Mononuclear cell (primary cell): ENCODE data around the gene PRG3. TPM values are rescaled to one million over a fixed set of nuclear protein-coding genes. Genes with fewer than 3 reads are reported as not detected.

Experiments
- H3K27me3 ChIP-seq: 2 replicates; pipeline ENCODE4 v1.6.0; 2011; ENCODE audit warnings: low read length, control low read depth; ENCODE audit not compliant: insufficient read depth
- H3K4me1 ChIP-seq: 2 replicates; pipeline ENCODE4 v1.5.1; 2011; ENCODE audit warnings: mild to moderate bottlenecking, low read length, control low read depth; ENCODE audit not compliant: insufficient read depth
- H3K4me3 ChIP-seq: 2 replicates; pipeline ENCODE4 v1.5.1; 2011; ENCODE audit warnings: mild to moderate bottlenecking, low read length, moderate library complexity
- H3K9me3 ChIP-seq: 2 replicates; pipeline ENCODE4 v1.5.1; 2011; ENCODE audit warnings: low read depth, mild to moderate bottlenecking, control low read depth, low read length
- total RNA-seq: library from RNA; depleted of rRNA; stranded (reverse); fragments of >200 nt; gene quantifications from one replicate; pipeline ENCODE4 v1.2.3, GENCODE V29; 2012

PRG3 gene, protein sequence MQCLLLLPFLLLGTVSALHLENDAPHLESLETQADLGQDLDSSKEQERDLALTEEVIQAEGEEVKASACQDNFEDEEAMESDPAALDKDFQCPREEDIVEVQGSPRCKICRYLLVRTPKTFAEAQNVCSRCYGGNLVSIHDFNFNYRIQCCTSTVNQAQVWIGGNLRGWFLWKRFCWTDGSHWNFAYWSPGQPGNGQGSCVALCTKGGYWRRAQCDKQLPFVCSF
- total RNA-seq, result not detected

DNA sequence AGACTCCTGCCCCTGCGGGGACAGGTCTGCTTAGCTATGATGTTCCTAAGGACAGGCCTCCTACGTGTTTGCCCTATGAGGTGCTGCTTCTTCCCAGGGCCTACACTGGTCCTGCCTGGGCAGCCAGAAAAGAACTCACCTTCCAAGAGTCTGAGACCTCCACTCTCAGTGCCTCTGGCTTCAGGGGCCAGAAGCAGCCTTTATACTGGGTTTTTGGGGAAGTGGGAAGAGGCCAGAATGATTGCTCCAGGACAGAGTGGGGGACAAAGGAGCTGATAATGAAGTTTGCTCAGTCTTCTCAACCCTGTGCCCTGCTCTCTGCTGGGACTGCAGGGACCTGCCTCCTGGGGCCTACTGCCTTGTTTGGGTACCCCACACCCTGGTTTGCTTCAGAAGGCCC is at the start of gene PRG3:
Gene PRG3 (minus strand): TSS at position 176 of the 400 bp plus-strand sequence. CDS start 442 bp downstream, outside the sequence.
- H3K9me3 ChIP-seq, result no peaks in the 10 kb centered on the region
- H3K4me1 ChIP-seq, result no peaks in the 10 kb centered on the region
- H3K27me3 ChIP-seq, result no peaks in the 10 kb centered on the region
- no peak within 1 kb of the TSS for H3K4me3 ChIP-seq

DNA sequence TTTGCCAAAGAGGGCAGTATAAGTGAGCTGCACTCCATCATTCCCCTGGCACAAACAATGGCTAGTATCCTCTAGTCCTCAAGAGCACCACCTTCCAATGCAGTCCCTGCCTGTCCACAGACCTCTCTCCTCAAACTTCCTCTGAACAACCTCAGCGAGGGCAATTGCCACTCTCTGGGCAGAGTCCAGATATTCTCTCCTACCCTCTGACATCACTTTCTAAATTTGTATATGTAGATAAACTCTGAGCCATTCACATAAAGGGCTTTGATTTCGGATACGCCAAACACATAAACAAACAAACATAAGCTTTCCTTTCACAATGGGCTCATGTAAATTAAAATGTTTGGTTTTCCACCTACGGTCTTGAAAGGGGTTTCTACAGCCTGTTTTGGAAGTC is 49.0 kb upstream of the PRG3 start:
- Histone ChIP-seq H3K9me3 (no peaks in the 10 kb centered on the region), H3K4me3 (no peak overlapping the region), H3K4me1 (peaks cover 63% of the 10 kb centered on the region), H3K27me3 (no peaks in the 10 kb centered on the region)

DNA sequence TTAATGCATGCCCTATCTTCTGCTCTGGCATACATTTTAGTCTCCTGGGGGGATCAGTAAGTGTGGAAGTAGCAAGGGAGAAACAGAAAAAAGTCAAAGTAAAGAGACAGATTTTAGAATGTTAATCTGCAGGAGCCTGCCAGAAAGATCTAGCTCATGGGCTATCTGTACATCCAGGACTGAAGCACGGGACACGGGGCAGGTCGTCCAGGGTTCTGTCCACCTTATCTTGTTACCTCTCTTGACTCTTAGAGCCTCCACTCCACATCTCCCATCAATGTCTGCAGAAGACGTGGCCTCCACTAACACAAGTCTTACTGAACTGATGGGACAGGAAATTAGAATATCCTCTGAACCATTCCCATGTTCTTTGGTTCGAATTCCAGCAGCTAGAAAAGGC is 47.7 kb upstream of the PRG3 start:
- no peak overlapping the region for H3K4me3 ChIP-seq
- no peaks in the 10 kb centered on the region for H3K9me3 ChIP-seq
- no peaks in the 10 kb centered on the region for H3K27me3 ChIP-seq
- H3K4me1 ChIP-seq, result peaks cover 63% of the 10 kb centered on the region

DNA sequence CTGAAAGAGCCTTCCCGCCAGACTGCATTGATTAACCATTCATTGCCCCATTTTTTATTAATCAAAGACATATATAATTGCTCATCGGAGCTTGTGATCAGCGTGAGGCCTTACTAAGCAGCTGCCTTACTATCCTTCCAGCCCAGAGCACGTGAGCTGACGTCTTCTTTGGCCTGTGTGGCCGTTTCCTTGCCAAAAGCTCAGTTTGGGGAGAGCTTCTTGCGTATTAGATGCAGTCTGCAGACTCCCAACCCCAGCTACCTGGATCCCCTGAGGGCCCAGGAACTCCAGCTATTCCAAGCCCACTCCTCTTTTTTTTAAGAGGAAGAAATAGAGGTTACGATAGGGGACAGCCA is 46.8 kb upstream of the PRG3 start:
- Histone ChIP-seq H3K4me3 (no peak overlapping the region), H3K9me3 (no peaks in the 10 kb centered on the region), H3K27me3 (no peaks in the 10 kb centered on the region), H3K4me1 (peaks cover 55% of the 10 kb centered on the region)

DNA sequence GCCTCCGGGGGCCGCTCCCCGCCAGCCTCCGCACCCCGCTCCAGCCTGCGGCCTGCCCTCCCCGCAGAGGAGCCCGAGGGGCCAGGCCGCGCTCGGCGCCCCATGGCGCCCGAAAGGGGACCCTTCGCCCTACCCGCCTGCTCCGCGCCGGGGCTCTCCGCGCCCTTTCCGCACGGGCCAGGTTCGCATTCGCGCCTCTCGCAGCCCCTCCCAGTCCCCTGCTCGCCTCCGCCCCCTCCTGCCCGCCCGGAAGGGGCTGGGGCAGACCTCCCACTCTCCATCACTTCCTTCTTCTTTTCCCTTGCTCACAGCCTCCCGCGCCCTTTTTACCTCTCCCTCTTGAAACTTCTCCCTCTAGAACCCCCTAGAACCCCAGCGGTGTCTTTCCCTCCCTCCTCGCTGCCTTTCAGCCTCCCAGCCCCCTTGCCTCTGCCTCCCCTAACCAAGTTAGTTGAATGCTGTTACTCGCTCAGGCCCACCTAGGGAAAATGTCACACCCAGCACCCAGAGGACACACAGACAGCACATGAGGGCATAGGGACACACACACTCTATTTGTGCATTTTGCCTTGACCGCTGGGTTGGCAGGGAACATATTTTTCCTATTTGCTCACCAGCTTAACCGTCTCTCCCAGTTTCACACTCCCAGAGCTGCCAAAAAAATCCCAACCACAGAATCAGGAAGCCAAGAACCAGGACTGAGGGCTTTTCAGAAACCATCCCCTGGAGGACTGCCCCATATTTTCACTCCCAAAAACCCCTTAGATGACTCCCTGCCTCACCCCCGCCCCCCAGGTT is 46.2 kb upstream of the PRG3 start, which contains the start of gene SLC43A3:
Gene SLC43A3 (minus strand): TSS at position 193 of the 798 bp plus-strand sequence. CDS start 949 bp downstream, outside the sequence.
- Histone ChIP-seq H3K4me3 (peak within 1 kb of the TSS; percentile 58), H3K4me1 (peaks cover 49% of the 10 kb centered on the region), H3K9me3 (no peaks in the 10 kb centered on the region), H3K27me3 (no peaks in the 10 kb centered on the region)

DNA sequence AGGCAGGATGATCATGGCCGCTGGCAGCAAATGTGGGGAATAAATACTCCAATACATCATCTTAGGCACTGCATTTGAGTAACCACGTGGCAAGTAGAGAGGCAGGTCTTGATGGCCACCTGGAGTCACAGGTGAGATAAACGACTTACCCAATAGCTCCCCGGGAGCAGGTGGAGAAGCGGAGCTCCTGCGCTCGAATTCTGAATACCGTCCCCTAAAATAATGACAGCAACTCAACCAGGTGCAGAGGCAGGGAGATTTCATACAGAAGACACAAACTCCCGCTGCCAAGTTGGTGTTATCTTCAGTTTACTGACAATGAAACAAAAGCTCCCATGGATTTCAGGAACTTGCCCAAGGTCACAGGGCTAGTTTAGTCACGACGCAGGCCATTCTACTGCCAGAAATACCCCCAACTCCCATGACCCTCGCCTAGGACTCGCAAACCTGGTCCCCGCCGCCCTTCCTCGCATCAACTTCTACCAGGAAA is 45.5 kb upstream of the PRG3 start:
- peak overlapping the region; percentile 58 for H3K4me3 ChIP-seq
- peaks cover 46% of the 10 kb centered on the region for H3K4me1 ChIP-seq
- H3K9me3 ChIP-seq, result no peaks in the 10 kb centered on the region
- H3K27me3 ChIP-seq, result no peaks in the 10 kb centered on the region

DNA sequence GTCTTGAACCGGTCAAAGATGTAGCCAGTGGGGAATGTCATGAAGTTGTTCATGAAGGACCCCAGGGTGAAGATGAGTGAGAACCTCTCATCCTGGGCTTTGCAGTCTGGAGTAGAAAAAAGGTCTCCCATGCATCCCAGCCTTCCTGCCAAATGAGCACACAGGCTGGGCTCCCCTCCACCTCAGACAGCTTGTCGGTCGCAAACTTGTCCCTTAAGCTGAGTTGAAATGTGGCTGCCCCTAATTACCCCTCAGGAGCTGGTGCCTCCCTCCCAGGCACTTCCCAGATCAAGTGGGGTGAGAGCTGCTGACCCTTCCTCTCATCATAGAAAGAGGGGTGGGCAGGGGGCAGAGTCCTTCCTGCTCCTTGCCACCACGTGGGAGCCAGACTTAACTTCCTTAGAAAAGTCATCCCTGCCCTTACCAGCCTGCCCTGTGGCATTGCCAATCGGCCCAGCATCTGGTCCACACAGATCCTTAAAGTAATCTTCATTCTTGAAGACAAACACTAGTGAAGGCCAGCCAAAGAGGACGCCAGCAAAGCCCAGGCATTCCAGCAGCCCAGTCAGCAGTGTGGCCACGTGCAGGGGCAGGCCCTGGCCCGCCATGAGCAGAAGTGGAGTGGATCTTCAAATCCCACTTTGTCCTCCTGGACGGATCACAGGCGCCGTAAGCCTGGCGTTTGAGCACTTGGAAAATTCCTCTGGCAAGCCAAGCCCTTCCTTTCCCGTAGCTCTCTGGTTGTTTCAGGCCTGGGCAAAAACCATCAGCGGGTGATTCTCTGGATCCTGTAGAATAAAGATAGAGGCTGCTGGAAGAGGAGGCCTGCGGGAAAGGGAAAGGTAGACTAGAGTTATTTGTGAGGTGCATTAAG is 44.9 kb upstream of the PRG3 start:
- Histone ChIP-seq H3K9me3 (no peaks in the 10 kb centered on the region), H3K4me1 (peaks cover 47% of the 10 kb centered on the region), H3K4me3 (peak overlapping the region; percentile 58), H3K27me3 (no peaks in the 10 kb centered on the region)

DNA sequence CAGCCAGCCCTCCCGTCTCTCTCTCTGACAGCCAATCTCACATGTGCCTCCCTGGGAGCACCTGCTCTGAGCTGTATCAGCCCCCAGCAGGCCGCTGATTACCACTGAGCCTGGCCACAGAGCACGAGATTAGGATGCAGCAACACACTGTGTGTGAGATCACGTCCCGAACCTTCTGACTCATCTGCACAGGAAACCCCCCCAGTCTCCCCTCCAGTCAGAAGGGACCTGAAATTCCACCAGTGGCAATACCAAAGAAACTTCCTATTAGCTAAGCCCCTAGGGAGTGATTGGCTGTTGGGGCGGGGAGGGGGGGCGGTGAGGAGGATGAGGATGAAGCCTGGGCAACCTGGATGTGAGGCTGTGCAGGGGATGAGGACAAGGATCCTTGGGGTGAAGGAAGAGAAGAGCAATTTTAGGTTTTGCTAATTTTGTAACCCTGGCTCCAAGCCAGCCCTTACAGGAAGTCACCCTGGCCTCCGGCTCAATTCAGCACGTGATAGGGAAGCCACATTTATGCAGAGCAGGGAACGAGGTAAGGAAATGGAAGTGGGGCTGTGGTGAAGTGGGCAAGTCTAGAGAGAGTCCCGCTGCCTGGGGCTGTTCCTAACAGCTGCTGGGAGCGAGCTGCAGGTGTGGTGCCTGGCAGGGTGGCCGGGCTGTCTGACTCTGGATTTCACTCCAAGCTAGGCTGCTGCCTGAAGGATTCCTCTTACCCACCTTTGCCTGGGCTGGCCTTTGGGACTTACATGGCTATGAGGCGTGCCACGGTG is 44.0 kb upstream of the PRG3 start:
- Histone ChIP-seq H3K9me3 (no peaks in the 10 kb centered on the region), H3K4me3 (peak overlapping the region; percentile 6), H3K4me1 (peaks cover 47% of the 10 kb centered on the region), H3K27me3 (no peaks in the 10 kb centered on the region)

DNA sequence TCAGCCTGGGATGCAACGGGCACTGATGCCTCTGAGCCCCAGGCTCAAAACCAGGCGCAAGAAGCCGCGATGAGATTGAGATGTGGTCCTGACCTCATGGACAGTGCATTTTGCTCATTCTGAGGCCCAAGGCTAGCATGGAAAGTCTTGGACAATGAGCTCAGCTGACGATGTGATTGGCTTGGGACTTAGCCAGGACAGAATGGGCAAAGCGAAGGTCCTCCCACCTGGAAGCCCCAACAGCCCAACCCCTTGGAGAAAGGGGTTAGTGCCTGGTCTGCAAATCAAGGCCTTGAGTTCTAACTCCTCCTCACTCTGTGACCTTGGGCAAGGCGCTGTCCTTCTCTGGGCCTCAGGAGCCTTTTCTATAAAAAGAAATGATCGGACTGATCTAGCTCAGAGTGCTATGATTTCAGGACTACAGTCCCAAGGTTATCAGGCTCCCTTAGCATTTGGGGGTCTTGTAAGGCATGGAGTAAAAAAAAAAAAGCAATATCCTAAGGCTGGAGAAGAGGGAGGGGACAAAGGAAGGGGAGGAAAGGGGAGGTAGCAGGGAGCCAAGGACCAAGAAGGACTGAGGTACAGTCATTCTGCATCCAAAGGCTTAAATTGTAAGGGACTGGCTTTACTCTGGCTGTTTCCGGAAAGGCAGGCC is 43.3 kb upstream of the PRG3 start:
- Histone ChIP-seq H3K4me1 (peaks cover 47% of the 10 kb centered on the region), H3K9me3 (no peaks in the 10 kb centered on the region), H3K4me3 (no peak overlapping the region), H3K27me3 (no peaks in the 10 kb centered on the region)

DNA sequence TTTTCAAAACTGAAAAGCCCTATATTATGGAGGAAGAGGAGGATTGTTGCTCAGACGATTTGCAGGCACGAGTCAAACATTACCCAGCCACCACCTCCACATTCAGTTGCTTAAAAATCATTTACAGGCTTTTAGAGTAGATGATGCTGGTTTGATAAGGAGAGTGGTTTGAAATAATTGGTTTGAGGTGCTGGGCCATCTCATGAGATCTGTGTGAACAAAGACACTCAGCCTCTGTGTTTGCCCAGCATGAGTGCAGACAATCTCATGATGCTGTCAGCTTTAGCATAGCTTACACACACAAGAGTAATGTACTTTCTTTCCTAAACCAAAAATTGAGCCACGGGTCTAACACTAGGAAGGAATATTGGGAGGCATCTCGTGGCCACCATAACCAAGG is 41.7 kb upstream of the PRG3 start:
- Histone ChIP-seq H3K9me3 (no peaks in the 10 kb centered on the region), H3K27me3 (no peaks in the 10 kb centered on the region), H3K4me3 (no peak overlapping the region), H3K4me1 (peaks cover 45% of the 10 kb centered on the region)

DNA sequence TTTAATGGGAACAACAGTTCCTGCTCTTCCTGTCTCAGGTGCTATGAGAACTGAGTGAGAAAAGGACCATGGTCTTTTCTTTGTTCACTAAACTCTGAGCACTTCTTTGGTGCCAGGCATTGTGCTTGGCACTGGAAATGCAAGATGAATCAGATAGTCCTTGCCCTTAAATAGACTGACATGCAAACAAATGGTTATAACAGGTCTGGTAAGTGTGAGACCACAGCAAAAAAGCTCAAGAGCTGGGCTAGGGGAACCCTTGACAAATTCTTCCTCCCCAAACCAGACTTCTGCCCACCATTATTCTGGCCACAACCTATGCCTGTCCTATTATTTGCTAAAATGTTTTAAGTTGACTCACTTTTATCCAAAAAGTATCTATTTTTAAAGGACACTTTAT is 40.9 kb upstream of the PRG3 start:
- H3K4me1 ChIP-seq, result peaks cover 38% of the 10 kb centered on the region
- H3K9me3 ChIP-seq, result no peaks in the 10 kb centered on the region
- no peak overlapping the region for H3K4me3 ChIP-seq
- H3K27me3 ChIP-seq, result no peaks in the 10 kb centered on the region

DNA sequence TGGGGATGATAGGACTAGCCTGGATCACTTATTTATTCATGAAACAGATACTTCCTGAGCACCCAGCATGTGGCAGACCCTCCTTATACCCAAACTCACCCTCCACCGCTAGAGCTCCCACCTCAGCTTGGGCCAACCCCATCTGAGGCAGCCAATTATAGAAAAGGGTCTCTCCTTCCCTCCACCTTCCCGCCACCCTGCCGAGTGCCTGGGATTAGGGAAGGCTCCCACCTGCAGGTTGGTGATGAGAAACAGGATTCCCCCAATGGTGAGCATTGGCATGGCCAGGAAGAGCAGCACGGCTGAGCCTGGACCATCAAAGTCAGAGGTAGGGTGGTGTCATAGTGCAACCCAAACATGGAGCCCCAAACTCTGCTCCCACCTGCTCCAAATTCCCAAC is 40.1 kb upstream of the PRG3 start:
- H3K4me1 ChIP-seq, result peaks cover 32% of the 10 kb centered on the region
- no peaks in the 10 kb centered on the region for H3K9me3 ChIP-seq
- H3K27me3 ChIP-seq, result no peaks in the 10 kb centered on the region
- no peak overlapping the region for H3K4me3 ChIP-seq

DNA sequence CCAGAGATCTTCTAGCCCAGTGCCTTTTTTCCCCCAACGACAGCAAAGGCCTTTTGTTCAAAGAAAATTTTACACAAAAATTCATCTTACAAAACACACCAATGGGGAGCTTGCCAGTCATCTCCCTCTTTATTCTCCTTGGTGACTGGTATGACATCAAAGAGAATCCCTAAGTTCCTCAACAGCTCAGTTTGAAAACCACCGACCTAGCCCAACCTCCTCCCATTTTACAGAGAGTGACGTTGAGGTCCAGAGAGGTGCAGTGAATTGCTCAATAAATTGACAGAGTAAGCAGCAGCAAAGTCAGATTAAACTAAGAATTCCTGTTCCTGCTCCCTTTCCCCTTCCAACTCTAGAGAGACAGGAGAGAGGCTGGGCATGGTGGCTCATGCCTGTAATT is 38.2 kb upstream of the PRG3 start:
- no peak overlapping the region for H3K4me3 ChIP-seq

DNA sequence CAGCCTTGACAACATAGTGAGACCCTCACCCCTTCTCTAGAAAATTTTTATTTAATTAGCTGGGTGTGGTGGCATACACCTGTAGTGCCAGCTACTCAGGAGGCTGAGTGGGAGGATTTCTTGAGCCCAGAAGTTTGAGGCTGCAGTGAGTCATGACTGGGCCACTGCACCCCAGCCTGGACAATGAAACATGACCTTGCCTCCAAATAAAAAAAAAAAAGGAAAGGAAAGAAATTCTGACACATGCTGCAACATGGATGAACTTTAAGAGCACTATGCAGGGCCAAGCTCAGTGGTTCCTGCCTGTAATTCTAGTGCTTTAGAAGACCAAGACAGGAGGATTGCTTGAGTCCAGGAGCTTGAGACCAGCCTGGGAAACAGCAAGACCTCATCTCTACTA is 37.2 kb upstream of the PRG3 start:
- Histone ChIP-seq H3K4me1 (peaks cover 6% of the 10 kb centered on the region), H3K9me3 (no peaks in the 10 kb centered on the region), H3K4me3 (no peak overlapping the region), H3K27me3 (no peaks in the 10 kb centered on the region)

More for the DNA sequence above, 38.2 kb upstream of the PRG3 start:
- no peaks in the 10 kb centered on the region for H3K9me3 ChIP-seq
- H3K4me1 ChIP-seq, result peaks cover 13% of the 10 kb centered on the region
- no peaks in the 10 kb centered on the region for H3K27me3 ChIP-seq
